Measurements from ENCODE around the gene TMEM51. TPM values are rescaled to one million over a fixed set of nuclear protein-coding genes. Genes with fewer than 3 reads are reported as not detected.

Gene TMEM51
- total RNA-seq, 1 donor from 2014 or later: 4.1 TPM

- Histone ChIP-seq H3K27ac (replicated peaks) (peak overlapping the region; percentile 44), H3K4me1 (peaks cover 35% of the 10 kb centered on the region), H3K9me3 (replicated peaks) (peaks cover 7% of the 10 kb centered on the region), H3K36me3 (no peaks in the 10 kb centered on the region), H3K27me3 (ENCODE audit: low read depth) (no peaks in the 10 kb centered on the region), H3K4me3 (no peak overlapping the region)
- no peak for TF ChIP-seq CTCF (IDR thresholded peaks at IDR 0.05; ENCODE audit: borderline replicate concordance)
- intact Hi-C loops (cut with micrococcal nuclease): no loop called here
- no peak for DNase-seq
Observed at GRCh38 chr1:15260418-15261154, 107.0 kb downstream of the TMEM51 start.

GRCh38 chr1:15261155-15262002, 107.8 kb downstream of the TMEM51 start:
- Histone ChIP-seq H3K36me3 (no peaks in the 10 kb centered on the region), H3K4me3 (peak overlapping the region; percentile 26), H3K4me1 (peaks cover 35% of the 10 kb centered on the region), H3K27me3 (ENCODE audit: low read depth) (no peaks in the 10 kb centered on the region), H3K27ac (replicated peaks) (peak overlapping the region; percentile 44), H3K9me3 (replicated peaks) (peaks cover 7% of the 10 kb centered on the region)
- intact Hi-C loops (cut with micrococcal nuclease): no loop called here
- DNase-seq: peak; percentile 35
- TF ChIP-seq CTCF (IDR thresholded peaks at IDR 0.05; ENCODE audit: borderline replicate concordance): no peak

DNA sequence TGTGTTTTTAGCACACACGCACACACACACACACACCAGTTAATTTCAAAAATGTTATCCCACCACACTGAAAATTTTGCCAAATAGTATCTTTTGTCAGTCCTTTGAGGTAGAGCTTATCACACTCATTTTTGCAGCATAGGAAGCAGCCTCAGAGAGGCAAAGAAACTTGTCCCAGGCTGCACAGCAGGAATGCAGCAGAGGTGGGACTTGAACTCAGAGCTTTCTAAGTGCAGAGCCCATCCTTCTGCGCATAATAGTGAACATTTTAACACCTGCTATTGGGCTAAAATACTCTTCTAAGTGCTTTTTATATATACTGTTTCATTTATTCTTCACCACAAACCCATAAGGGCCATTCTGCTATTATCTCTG, 108.4 kb downstream of the TMEM51 start:
- peak overlapping the region; percentile 30 for H3K27ac ChIP-seq (replicated peaks)
- peaks cover 35% of the 10 kb centered on the region for H3K4me1 ChIP-seq

DNA sequence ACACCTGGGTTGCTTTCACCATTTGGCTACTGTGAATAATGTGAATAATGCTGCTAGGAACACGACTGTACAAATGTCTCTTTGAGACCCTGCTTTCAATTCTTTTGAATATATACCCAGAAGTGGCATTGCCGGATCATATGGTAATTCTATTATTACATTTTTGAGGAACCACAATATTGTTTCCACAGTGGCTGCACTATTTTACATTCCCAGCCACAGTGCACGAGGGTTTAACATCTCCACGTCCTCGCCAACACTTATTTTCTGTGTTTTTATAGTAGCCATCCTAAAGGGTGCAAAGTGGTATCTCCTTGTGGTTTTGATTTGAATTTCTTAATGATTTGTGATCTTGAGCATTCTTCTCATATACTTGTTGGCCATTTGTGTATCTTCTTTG, 109.2 kb downstream of the TMEM51 start:
- TF ChIP-seq CTCF (IDR thresholded peaks at IDR 0.05; ENCODE audit: borderline replicate concordance): no peak
- intact Hi-C loops (cut with micrococcal nuclease): no loop called here
- Histone ChIP-seq H3K4me3 (no peak overlapping the region), H3K27me3 (ENCODE audit: low read depth) (no peaks in the 10 kb centered on the region), H3K9me3 (replicated peaks) (peaks cover 7% of the 10 kb centered on the region), H3K27ac (replicated peaks) (no peak overlapping the region), H3K36me3 (no peaks in the 10 kb centered on the region), H3K4me1 (peaks cover 35% of the 10 kb centered on the region)
- DNase-seq: no peak

More for the DNA sequence above, 108.4 kb downstream of the TMEM51 start:
- Histone ChIP-seq H3K9me3 (replicated peaks) (peaks cover 7% of the 10 kb centered on the region), H3K36me3 (no peaks in the 10 kb centered on the region), H3K27me3 (ENCODE audit: low read depth) (no peaks in the 10 kb centered on the region), H3K4me3 (peak overlapping the region; percentile 26)
- no peak for DNase-seq
- no peak for TF ChIP-seq CTCF (IDR thresholded peaks at IDR 0.05; ENCODE audit: borderline replicate concordance)
- intact Hi-C loops (cut with micrococcal nuclease): no loop called here

DNA sequence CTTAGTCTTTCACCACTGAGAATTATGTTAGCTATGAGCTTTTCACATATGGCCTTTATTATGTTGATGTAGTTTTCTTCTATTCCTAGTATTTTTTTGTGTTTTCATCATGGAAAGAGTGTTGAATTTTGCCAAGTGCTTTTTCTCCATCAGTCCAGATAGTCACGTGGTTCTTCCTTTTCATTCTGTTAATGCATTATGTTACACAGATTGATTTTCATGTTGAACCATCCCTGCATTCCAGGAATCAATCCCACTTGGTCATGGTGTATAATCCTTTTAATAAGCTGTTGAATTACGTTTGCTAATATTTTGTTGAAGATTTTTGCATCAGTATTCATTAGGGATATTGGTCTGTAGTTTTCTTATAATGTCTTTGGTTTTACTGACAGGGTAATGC, 111.2 kb downstream of the TMEM51 start:
- Histone ChIP-seq H3K4me1 (peaks cover 19% of the 10 kb centered on the region), H3K27me3 (ENCODE audit: low read depth) (no peaks in the 10 kb centered on the region), H3K36me3 (no peaks in the 10 kb centered on the region), H3K27ac (replicated peaks) (no peak overlapping the region), H3K9me3 (replicated peaks) (peaks cover 7% of the 10 kb centered on the region), H3K4me3 (no peak overlapping the region)
- intact Hi-C loops (cut with micrococcal nuclease): no loop called here
- no peak for TF ChIP-seq CTCF (IDR thresholded peaks at IDR 0.05; ENCODE audit: borderline replicate concordance)
- DNase-seq: no peak

Other genes with a start within 250 kb of the TMEM51 start
- gene FHAD1, start 93.5 kb downstream of the TMEM51 start, total RNA-seq: not detected